GM18909 (cell line): ENCODE measurements around the gene UCHL1.
"Not testable (repeated sequence)": the region's sequence is repeated elsewhere in the genome, so short reads cannot be mapped to it uniquely, and the experiment has no call there.

ENCODE experiments used
- ATAC-seq: cut with Tn5 transposase; IDR thresholded peaks from one replicate; pipeline ENCODE4 v1.9.1; 2021; ENCODE audit warnings: mild to moderate bottlenecking; ENCODE audit not compliant: unreplicated experiment, poor library complexity

The UCHL1 gene

GRCh38 chr4:41236032-41236431 lies 20.7 kb upstream of the UCHL1 start:
- no peak for ATAC-seq

- no peak for ATAC-seq
Observed at GRCh38 chr4:41236508-41236907, 20.2 kb upstream of the UCHL1 start.

- ATAC-seq: no peak
Observed at GRCh38 chr4:41241919-41242318, 14.8 kb upstream of the UCHL1 start.

- no peak for ATAC-seq
Observed at GRCh38 chr4:41245983-41246382, 10.7 kb upstream of the UCHL1 start.

GRCh38 chr4:41256131-41256739 lies 493 bp upstream of the UCHL1 start:
- ATAC-seq: no peak

GRCh38 chr4:41257257-41257901 lies 651 bp downstream of the UCHL1 start:
- ATAC-seq: peak; percentile 73

GRCh38 chr4:41257906-41258305 lies 1.2 kb downstream of the UCHL1 start:
- no peak for ATAC-seq

GRCh38 chr4:41258783-41259182 lies 2.1 kb downstream of the UCHL1 start:
- no peak for ATAC-seq

- no peak for ATAC-seq
Observed at GRCh38 chr4:41260116-41260733, 3.5 kb downstream of the UCHL1 start.

- ATAC-seq: no peak
Observed at GRCh38 chr4:41262198-41262597, 5.5 kb downstream of the UCHL1 start.

GRCh38 chr4:41264212-41264611 lies 7.5 kb downstream of the UCHL1 start:
- no peak for ATAC-seq

GRCh38 chr4:41267997-41268396 lies 11.3 kb downstream of the UCHL1 start:
- ATAC-seq: no peak

- no peak for ATAC-seq
Observed at GRCh38 chr4:41268721-41269517, 12.2 kb downstream of the UCHL1 start.

- ATAC-seq: no peak
Observed at GRCh38 chr4:41269682-41270081, 13.0 kb downstream of the UCHL1 start.

GRCh38 chr4:41275931-41276330 lies 19.2 kb downstream of the UCHL1 start:
- ATAC-seq: not testable (repeated sequence)

- ATAC-seq: no peak
Observed at GRCh38 chr4:41280010-41280409, 23.3 kb downstream of the UCHL1 start.

- peak; percentile 96 for ATAC-seq
Observed at GRCh38 chr4:41281038-41281634, 24.4 kb downstream of the UCHL1 start.

GRCh38 chr4:41282366-41282765 lies 25.6 kb downstream of the UCHL1 start:
- ATAC-seq: no peak

- no peak for ATAC-seq
Observed at GRCh38 chr4:41285202-41285863, 28.6 kb downstream of the UCHL1 start.

- ATAC-seq: no peak
Observed at GRCh38 chr4:41285864-41286235, 29.1 kb downstream of the UCHL1 start.
